Measurements from ENCODE around the gene PPP4R2.
"Not testable (repeated sequence)": the region's sequence is repeated elsewhere in the genome, so short reads cannot be mapped to it uniquely, and the experiment has no call there.

PPP4R2 gene

DNA sequence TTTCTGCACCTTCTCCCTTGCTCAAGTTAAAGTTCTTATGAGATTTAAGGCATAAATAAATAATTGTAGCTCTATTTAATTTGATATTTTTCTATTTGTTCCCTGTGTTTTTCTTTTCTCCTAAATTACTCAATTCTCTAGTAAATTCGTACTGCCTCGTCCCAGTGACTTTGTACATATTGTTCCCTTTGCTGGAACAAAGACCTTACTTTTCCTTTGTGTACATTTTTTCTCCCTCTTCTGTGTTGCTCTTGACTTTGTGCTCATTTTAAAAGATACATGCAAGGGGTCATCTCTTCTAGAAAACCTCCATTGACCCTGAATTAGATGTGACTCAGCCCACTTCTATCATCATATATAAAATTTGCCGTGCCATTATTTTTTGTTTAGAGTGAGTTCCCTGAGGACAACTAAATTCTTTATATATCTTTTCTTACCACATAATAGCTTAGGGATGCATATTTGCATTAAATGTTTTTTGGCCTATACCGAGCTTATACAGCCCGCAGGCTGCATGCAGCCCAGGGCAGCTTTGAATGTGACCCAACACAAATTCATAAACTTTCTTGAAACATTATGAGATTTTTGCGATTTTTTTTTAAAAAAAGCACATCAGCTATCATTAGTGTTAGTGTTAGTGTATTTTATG, 29.6 kb downstream of the PPP4R2 start:
- no peak for DNase-seq (ENCODE audit: low read depth, low spot score)

DNA sequence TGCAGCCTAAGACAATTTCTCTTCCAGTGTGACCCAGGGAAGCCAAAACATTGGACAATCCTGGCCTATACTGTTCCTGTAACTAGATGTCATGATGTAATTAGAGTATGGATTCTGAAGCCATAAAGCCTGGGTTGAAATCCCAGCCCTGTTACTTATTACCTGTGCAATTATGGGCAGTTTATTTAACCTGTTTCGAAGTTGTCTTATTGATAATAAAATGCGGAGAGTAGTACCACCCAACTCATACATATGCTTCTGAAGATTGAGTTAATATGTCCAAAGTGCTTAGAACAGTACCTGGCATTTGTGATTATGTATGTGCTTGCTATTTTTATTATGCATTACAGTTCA, 30.1 kb downstream of the PPP4R2 start:
- DNase-seq (ENCODE audit: low read depth, low spot score), result no peak

DNA sequence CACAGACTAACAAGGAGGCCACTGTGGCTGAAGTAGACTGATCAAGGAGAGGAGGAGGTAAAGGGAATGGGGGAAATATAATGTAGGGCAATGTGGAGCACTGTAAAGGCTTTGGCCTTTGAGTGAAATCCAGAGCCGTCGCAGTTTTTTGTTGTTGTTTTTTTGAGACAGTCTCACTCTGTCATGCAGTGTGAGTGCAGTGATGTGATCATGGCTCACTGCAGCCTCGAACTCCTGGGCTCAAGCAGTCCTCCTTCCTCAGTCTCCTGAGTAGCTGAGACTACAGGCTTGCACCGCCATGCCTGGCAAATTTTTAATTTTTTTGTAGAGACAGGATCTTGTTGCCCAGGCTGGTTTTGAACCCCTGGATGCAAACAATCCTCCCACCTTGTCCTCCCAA, 32.2 kb downstream of the PPP4R2 start:
- no peak for DNase-seq (ENCODE audit: low read depth, low spot score)

DNA sequence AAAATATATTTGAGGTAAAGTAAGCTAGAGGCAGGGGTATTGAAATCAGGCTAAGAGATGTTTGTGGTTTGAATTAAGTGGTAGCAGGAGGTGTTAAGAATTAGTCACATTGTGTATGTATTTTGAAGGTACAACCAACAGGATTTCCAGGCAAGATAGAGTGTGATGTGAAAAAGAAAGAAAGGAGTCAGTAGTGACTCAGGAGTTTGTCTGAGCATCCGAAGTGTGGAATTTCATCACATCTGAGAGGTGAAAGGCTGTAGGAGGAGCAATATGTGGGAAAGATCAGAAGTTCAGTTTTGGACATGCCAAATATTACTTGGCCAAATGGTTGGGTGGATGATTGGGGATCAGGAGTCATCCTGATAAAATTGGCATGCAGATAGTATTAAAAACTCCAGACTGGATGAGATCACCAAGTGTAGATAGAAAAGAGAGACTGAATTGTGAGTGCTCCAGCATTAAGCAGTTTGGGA, 32.7 kb downstream of the PPP4R2 start:
- no peak for DNase-seq (ENCODE audit: low read depth, low spot score)

DNA sequence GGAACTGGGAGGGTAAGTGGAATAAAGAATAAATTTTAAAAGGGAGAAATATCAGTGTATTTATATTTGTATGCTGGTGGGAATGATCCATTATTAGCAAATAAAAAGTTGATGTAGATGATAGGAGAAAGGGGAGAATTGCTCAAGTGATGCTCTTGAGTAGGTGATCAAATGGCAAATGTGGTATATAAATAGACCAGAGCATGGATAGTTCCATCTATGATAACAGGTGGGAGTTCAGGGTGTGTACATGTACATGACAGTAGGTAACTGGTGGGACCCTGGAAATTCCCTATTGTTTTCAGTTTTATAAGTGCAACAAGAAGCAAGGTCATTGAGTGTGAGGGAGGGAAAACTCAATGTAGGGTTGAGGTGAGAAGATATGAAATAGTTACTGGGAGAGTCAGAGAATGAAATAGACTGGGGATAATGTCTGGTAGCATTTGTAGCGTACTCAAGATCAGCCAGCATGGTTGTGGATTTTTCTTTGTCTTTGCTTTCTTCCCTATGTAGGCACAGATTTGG, 33.5 kb downstream of the PPP4R2 start:
- no peak for DNase-seq (ENCODE audit: low read depth, low spot score)

DNA sequence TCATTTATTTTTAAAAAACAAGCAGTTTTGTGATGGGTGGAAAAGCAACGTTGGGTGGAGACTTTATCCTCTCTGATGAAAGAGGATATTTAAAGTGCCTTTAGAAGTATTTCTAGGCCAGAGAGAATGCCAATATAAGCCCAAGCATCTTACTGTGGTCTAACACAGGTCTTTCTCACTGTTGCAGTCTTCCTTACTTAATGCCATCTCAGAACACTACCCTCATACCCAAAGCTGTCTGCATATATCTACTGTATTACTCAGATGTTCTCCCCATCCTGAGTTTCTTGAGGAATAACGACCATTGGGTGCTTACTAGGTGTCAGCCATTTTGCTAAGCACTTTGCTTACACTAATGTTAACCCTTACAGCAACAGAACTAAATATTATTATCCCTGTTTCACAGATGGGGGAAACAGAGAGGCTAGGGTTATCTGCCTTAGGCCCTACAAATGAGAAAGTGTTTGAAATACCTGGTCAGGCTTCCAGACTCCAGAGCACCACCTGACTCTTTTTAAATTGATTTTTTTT, 35.0 kb downstream of the PPP4R2 start:
- DNase-seq (ENCODE audit: low read depth, low spot score), result no peak

DNA sequence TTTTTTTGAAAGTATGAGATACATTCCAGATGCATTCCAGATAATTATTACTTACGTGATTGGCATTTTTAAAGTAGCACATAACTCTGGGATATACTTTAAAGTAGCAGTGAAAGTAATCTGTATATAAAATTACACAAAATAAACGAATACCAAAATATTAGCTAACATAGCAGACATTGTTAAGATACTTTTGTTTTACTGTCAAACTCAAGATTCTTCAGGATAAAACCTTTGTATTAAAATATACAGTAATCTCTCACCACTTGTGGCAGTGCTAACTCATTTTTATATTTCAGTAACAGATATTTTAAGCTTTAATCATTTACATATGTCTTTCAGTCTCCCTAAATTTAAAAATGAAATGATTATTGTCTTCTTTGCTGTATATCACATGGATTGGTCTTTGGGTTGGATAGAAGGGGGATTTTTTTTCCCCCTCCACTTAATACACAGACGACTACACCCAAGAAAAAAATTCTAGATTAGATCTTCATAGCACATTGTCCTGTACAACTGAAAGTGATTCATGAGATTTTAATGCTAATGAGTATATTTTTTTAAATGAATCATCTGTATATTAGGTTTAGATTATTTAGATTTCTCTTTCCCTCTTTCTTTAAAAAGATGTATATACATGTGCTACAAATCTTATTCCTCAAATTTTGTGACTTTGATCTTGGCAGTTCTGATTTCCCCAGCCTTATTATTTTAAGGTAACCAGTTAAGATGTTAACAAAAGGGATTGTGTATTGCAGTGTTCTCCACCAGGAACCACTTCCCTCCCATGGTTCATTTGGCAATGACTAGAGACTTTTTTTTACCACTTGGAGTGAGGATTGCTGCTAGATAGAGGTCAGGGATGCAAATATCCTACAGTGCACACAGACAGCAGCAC, 40.3 kb downstream of the PPP4R2 start:
- no peak for DNase-seq (ENCODE audit: low read depth, low spot score)

DNA sequence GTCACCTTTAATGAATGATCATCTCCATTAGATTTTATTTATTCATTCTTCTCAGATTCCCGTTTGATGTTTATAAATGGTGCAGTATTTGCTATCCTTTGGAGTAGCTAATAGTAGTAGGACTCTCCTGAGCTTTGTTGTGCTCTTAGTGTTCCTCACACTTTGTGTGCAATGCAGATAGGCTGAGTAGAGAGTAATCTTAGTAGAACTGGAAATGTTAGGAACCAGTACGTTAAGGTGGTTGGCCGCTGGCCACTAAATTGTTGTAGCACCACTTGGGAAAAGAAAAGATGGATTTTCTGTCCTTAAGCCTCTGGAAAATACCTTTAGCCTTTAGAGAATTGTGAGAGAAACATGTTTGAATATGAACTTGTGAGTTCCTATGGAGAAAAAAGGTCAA, 44.9 kb downstream of the PPP4R2 start:
- no peak for DNase-seq (ENCODE audit: low read depth, low spot score)

DNA sequence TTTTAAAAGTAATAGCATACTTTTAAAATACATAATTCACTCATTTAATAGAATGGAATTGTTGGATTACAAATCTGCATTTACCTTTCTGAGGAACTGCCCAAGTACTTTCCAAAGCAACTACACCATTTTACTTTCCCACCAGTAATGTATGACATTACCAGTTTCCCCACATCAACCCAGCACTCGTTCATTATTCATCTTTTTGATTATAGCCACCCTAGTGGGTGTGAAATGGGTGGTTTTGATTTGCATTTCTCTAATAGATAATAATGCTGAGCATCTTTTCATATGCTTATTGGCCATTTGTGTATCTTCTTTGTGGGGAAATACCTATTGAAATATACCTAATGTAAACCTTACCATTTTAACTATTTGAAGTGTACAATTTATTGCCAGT, 46.8 kb downstream of the PPP4R2 start:
- no peak for DNase-seq (ENCODE audit: low read depth, low spot score)

DNA sequence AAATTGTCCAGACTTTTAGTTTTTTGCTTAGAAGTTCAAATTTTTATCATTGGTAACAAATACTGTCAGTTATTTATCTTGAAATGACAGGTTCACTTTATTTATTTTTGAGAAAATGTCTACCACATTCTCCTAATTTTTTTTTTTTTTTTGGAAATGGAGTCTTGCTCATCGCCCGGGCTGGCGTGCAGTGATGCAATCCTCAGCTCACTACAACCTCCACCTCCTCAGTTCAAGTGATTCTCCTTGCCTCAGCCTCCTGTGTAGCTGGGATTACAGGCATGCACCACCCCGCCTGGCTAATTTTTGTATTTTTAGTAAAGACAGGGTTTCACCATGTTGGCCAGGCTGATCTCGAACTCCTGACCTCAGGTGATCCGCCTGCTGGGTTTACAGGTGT, 48.8 kb downstream of the PPP4R2 start:
- no peak for DNase-seq (ENCODE audit: low read depth, low spot score)

DNA sequence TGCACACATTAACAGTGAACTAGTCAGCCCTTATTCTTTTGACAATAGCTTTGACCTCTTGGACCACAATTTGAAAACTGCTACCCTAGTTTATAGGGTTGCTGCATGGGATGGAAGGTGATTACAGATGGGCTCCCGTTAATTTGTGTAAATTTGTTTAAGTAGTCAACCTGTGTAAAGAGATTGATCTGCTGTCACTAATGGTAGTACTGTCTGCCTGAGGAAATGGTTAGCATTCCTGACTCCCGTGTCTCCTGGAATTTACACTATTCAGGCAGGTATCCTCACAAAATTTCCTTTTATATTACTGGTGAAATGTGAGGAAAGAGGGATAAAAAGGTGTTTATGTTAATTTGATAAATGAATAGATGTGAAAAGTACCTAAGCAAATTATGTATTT, 49.6 kb downstream of the PPP4R2 start:
- no peak for DNase-seq (ENCODE audit: low read depth, low spot score)

DNA sequence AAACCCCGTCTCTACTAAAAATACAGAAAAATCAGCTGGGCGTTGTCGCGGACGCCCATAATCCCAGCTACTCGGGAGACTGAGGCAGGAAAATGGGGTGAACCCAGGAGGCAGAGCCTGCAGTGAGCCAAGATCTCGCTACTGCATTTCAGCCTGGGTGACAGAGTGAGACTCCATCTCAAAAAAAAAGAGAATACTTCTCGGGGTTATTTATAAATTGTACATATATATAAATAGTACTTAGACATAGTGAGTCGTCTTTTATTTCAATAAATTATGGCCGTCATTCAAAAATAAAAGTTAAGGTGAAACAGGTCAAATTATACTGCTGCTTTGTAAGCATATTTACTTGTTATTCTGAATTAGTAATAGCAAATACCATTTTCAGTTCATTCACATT, 52.7 kb downstream of the PPP4R2 start:
- no peak for DNase-seq (ENCODE audit: low read depth, low spot score)

DNA sequence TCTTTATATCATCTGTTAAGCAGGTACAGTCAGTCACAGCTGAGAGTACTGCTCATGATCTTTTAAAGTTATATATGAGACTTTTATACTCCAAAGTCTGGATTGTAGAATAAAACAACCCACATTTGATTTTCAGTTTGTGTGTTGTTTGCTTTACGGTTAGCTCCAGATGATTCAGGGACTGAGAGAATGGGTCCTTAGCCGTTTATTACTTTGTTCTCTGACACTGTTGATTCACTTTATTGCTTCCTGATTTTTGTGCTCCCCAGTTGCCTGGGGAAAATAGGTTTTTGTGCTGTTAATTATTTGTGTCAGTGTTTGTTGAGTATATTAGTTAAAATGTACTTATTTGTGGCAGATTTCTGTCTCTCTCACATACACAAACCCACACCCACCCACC, 56.2 kb downstream of the PPP4R2 start:
- no peak for DNase-seq (ENCODE audit: low read depth, low spot score)

DNA sequence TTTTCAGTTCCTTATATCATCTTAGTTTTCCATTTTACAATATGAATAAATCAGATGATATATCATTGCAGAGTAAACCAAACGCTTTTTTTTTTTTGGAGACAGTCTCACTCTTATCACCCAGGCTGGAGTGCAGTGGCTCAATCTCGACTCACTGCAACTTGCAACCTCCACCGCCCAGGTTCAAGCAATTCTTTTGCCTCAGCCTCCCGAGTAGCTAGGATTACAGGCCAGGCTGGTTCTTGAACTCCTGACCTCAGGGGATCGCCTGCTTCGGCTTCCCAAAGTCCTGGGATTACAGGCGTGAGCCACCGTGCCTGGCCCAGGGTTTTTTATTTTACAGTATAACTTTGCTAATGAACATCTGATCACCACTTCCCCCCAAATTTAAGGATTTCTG, 59.0 kb downstream of the PPP4R2 start:
- no peak for DNase-seq (ENCODE audit: low read depth, low spot score)

DNA sequence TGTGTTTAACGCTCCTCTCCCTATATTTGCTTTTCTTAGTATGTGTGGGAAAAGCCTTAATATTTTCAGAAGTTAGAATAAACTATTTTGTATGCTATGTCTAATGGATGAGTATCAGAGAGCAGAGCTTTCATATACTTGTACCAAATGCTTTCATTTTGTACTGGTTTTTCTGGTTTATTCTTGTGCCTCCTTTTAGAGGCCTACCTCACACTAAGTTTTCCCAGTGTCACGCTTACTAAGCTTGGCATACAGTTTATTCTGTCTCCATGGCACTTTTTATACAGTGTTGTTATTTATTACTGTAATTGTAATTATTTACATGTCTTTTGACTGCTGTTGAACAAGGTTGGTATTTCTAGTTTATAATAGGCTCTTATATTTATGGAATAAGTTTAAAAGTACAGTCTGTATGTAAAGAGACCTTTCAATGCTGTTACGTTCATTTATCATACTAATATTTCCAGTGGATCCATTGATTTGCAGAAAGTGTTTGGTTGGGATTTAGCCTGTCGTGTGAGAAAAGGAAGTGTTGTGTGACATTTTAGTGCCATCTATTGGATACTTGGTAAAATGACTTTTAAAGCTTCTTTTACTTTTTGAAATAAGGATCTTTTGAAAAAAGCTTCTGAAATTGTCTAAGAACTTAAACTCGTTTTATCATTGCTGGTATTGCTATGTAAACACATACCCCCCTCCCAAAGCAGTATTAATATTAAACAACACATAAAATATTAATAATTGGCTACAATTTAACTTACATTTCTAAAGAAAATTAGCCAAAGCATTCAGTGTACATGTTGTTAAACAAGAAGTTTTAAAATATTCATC, 59.6 kb downstream of the PPP4R2 start:
- DNase-seq (ENCODE audit: low read depth, low spot score), result no peak

DNA sequence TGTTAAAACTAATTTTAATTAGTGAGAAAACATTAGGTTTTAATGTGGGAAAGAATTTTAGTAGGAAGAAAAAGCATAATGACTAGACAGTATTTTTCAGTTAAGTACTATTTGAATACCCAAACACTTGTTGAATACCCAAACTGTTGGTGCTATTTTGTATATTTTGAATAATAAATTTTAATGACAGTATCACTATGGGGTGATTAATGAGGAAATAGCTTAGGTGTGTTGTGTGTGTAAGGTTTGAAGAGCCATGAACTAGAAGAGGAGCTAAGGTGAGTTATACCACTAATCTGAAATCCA, 60.2 kb downstream of the PPP4R2 start:
- DNase-seq (ENCODE audit: low read depth, low spot score), result no peak

DNA sequence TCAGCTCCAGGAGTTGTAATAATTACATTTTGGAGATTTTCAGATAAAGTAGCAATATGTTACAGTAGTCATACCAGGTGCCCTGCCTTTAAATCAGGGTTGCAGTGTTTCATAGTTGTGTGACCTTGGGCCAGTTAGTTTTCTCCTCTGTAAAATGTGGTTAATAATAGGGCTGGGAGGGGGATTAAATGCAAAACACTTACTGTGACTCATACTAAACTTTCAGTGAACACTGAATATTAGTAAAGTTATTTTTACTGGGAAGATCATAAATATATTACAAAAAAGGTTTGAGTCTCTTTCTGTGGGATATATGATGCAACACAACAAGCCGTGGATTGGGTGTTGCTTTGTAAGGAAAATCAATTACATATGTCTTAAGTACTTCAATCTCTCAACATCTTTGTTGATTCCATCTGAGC, 63.7 kb downstream of the PPP4R2 start:
- DNase-seq (ENCODE audit: low read depth, low spot score), result no peak

DNA sequence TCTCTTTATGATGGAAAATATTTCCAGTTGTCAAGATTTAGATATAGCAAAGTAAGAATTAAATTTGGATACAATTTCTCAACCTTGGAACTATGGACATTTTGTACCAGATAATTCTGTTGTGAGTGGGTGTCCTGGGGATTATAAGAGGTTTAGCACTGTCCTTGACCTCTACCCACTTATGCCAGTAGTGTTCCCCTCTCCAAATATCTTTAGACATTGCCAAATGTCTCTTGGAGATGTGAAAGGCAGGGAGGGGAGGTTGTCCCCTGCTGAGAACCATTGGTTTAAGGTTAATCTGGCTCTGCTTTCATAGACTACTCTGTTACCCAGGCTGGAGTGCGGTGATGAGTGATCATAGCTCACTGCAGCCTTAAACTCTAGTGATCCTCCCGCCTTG, 64.8 kb downstream of the PPP4R2 start, which contains the start of gene EBLN2:
Gene EBLN2, plus strand, starts transcription at position 244 of the 400 bp plus-strand sequence. CDS start 423 bp downstream, outside the sequence.
- no peak for DNase-seq (ENCODE audit: low read depth, low spot score)

DNA sequence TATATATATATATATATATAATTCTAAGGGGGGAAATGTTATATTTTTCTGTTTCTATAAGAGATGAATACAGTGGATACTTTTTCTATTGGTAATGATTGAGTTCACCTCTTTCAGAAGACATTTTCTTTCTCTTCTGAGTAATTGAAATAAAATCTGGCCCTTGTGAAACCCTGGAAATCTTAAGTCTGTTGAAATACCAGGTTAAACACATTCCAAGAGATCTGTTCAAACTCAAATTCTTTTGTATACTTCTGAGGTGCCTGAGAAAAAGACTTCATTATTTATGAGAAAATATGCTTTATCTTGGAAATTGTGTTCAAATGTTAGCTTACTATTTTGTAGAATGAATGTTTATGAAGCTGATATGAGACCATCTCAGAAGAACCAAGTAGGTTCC, 69.6 kb downstream of the PPP4R2 start:
- not testable (repeated sequence) for DNase-seq (ENCODE audit: low read depth, low spot score)

DNA sequence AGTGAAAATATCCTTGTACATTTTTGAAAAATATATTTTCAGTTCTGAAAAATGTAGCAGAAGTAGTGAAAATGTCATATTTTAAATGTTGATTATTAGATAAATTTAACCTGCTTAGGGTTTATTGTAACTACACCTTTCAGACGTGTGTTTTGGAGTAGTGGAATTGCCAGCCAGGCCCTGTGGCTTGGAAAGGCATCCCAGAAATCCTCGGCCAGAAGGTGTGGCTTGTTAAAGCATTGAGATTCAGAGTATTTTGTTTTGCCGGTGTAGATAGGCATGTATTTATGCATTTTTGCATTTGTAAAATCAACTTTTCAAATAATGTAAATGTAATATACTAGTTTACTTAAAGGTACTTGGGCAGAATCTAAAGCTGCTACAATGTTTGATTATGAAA, 71.8 kb downstream of the PPP4R2 start:
- DNase-seq (ENCODE audit: low read depth, low spot score), result no peak

DNA sequence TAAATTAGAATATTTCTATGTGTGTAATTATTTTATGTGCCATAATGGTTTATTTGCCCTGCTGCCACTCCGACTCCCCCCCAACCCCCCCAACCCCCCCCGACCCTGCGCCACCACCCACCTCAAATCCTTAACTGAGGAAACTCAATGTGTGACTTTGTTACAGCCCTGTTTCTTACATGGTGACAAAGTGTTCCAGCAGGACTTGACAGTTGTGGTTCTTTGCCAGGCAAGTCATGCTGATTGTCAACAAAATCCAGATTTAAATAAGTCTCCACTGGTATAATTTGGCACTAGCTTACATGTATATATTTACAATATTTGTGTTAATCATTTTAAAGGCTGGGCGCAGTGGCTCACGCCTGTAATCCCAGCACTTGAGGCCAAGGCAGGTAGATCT, 72.6 kb downstream of the PPP4R2 start:
- DNase-seq (ENCODE audit: low read depth, low spot score), result no peak
